Kidney (tissue), 14 donors: ENCODE results near the gene NCKAP5. TPM values are rescaled to one million over a fixed set of nuclear protein-coding genes. Genes with fewer than 3 reads are reported as not detected.

Experiments
- DNase-seq, 5 donors: peaks; one replicate each; pipeline ENCODE4 v3.0.0-alpha.2; 2013 to 2020
- FAIRE-seq: peaks from 2 replicates; lab custom pipeline; 2012; peaks lifted over from hg19 to GRCh38; lab: Jason Lieb, UNC
- H3K27ac ChIP-seq, 2 donors: one replicate each; pipeline ENCODE4 v1.7.0; 2013; ENCODE audit warnings: low read depth in 2 of 2, low read length in 2 of 2, inconsistent platforms in 1 of 2
- H3K27me3 ChIP-seq: one replicate; pipeline ENCODE4 v1.7.1; 2013; ENCODE audit warnings: low read length, inconsistent platforms; ENCODE audit not compliant: control insufficient read depth, insufficient read depth
- H3K36me3 ChIP-seq, 3 donors: one replicate each; pipeline versions ENCODE4 v1.7.0 to v1.7.1; 2013; ENCODE audit warnings: low read length in 3 of 3, control low read depth in 1 of 3, inconsistent platforms in 1 of 3; ENCODE audit not compliant: insufficient read depth in 3 of 3, control insufficient read depth in 2 of 3
- H3K4me1 ChIP-seq, 3 donors: one replicate each; pipeline versions ENCODE4 v1.7.0 to v1.7.1; 2013; ENCODE audit warnings: low read length in 3 of 3, inconsistent platforms in 1 of 3, low read depth in 1 of 3; ENCODE audit not compliant: control insufficient read depth in 2 of 3, insufficient read depth in 2 of 3
- H3K4me3 ChIP-seq, 3 donors: one replicate each; pipeline versions ENCODE4 v1.7.0 to v1.8.1; 2013; ENCODE audit warnings: low read length in 3 of 3, control low read depth in 1 of 3, inconsistent platforms in 1 of 3
- H3K9ac ChIP-seq, 3 donors: one replicate each; pipeline versions ENCODE4 v1.7.0 to v1.7.1; 2013; ENCODE audit warnings: low read length in 3 of 3, control low read depth in 1 of 3, inconsistent platforms in 1 of 3
- H3K9me3 ChIP-seq, 3 donors: one replicate each; pipeline versions ENCODE4 v1.7.0 to v1.7.1; 2013; ENCODE audit warnings: low read length in 3 of 3, control low read depth in 1 of 3, inconsistent platforms in 1 of 3; ENCODE audit not compliant: control insufficient read depth in 2 of 3, insufficient read depth in 1 of 3
- CTCF ChIP-seq: IDR thresholded peaks from 3 replicates; pipeline ENCODE4 v1.5.1; 2012; ENCODE audit warnings: mild to moderate bottlenecking, moderate library complexity, borderline replicate concordance; ENCODE audit not compliant: insufficient read depth; ENCODE audit errors: extremely low read depth
- intact Hi-C: fragments of 100-400 bp; cut with DNase I; formaldehyde crosslinking; loops from one replicate; pipeline ENCODE4 v1.11.1; 2022
- polyA plus RNA-seq: library from polyadenylated mRNA; stranded (reverse); fragments of 350-450 nt; fragmentation: Illumina TruSeq; extraction: RNeasy Lipid Tissue Mini Kit (QIAGEN cat#74804); gene quantifications from one replicate; pipeline ENCODE4 v1.2.3, GENCODE V29; 2014; ENCODE audit warnings: low read depth, low replicate concordance; ENCODE audit not compliant: insufficient read depth
- total RNA-seq: library from RNA; stranded (reverse); fragmentation: NEBNext Ultra II Directional; extraction: Animal tissue kit (Norgen Biotek cat#: 25700); gene quantifications from one replicate; pipeline ENCODE4 v1.2.1, GENCODE V29; 2021
- donor health status: control.
- donor health status: control.
- donor health status: control.
- donor health status: control.
- donor health status: control.
- donor health status: DM: yes; HTN: yes; CAD: no.
- donor health status: Normal renal cell carcinoma (clear cell type).

The NCKAP5 gene
- total and polyA plus RNA-seq, 2 donors from 2014 or later: 1.8 to 2.9 TPM

GRCh38 chr2:133503927-133504326, 64.3 kb downstream of the NCKAP5 start:
- no peak for TF ChIP-seq CTCF
- Histone ChIP-seq H3K9ac (no peak overlapping the region), H3K36me3 (no peaks in the 10 kb centered on the region), H3K27ac (no peak overlapping the region), H3K27me3 (no peaks in the 10 kb centered on the region), H3K9me3 (no peaks in the 10 kb centered on the region), H3K4me1 (peaks cover 0 to 21% (median 15%) of the 10 kb centered on the region in 3 donors), H3K4me3 (no peak overlapping the region)
- no peak for DNase-seq
- no peak for FAIRE-seq
- intact Hi-C loops: no loop called here

DNA sequence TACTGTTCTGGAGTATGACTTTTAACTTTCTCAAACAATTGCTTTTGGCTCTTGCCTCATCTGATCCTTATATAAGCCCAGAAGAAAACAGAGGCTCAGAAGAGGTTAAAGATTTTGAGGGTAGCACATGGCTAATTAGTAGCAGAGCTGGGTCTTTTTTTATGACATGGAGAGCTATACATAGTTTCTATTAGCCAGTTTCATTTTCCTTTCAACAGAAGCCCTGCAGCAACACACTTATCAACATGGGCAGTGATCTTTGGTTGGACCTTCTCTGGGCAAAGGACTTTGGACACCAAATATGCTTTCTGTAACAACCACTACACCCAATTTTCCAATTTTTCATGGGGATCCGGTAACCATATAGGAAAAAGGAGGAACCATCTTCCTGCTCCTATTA, 64.9 kb downstream of the NCKAP5 start:
- no peak for DNase-seq

DNA sequence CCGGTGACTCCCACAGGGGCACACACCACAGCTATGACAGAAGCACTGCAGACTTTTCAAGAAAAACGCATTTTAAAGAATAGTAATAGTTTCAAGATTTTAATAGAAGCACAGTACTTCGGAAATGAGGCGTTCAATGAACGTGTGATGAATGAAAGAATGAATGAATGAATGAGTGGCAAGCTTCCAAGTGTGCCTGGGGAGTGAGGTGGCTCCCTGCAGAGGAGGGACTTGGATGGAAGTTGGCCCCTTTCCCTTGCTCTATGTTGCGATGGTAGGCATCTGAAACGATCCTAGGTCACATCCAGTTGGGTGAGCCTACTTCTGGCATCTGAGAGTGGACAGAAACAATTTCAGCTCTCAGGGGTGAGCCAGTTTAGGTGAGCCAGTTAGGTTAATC, 65.6 kb downstream of the NCKAP5 start:
- Histone ChIP-seq H3K27ac (no peak overlapping the region), H3K4me3 (no peak overlapping the region), H3K4me1 (peaks cover 0 to 24% (median 15%) of the 10 kb centered on the region in 3 donors), H3K36me3 (no peaks in the 10 kb centered on the region), H3K9ac (no peak overlapping the region), H3K9me3 (no peaks in the 10 kb centered on the region), H3K27me3 (no peaks in the 10 kb centered on the region)
- intact Hi-C loops: no loop called here
- no peak for TF ChIP-seq CTCF
- FAIRE-seq (no peak), DNase-seq (no peak)

More for the DNA sequence above, 64.9 kb downstream of the NCKAP5 start:
- Histone ChIP-seq H3K27ac (no peak overlapping the region), H3K36me3 (no peaks in the 10 kb centered on the region), H3K9me3 (no peaks in the 10 kb centered on the region), H3K4me1 (peaks cover 0 to 24% (median 15%) of the 10 kb centered on the region in 3 donors), H3K27me3 (no peaks in the 10 kb centered on the region), H3K9ac (no peak overlapping the region), H3K4me3 (no peak overlapping the region)
- no peak for FAIRE-seq
- intact Hi-C loops: no loop called here
- TF ChIP-seq CTCF: no peak

- no peak for FAIRE-seq
- no peaks in the 10 kb centered on the region for H3K27me3 ChIP-seq
- no peak for DNase-seq
- intact Hi-C loops: no loop called here
- H3K9ac ChIP-seq: no peak overlapping the region
- no peak overlapping the region for H3K27ac ChIP-seq
- no peak overlapping the region for H3K4me3 ChIP-seq
- no peak for TF ChIP-seq CTCF
- H3K36me3 ChIP-seq: no peaks in the 10 kb centered on the region
- H3K9me3 ChIP-seq: no peaks in the 10 kb centered on the region
- H3K4me1 ChIP-seq: peaks cover 7 to 29% (median 17%) of the 10 kb centered on the region in 3 donors
These were observed 67.3 kb downstream of the NCKAP5 start for GRCh38 chr2:133500917-133501316.
